ENCODE data around the gene MIB1. TPM values are rescaled to one million over a fixed set of nuclear protein-coding genes. Genes with fewer than 3 reads are reported as not detected.

The MIB1 gene
- polyA plus RNA-seq, 1 of the 3 experiments (the other 2 are of a cell fraction): 5.0 TPM

DNA sequence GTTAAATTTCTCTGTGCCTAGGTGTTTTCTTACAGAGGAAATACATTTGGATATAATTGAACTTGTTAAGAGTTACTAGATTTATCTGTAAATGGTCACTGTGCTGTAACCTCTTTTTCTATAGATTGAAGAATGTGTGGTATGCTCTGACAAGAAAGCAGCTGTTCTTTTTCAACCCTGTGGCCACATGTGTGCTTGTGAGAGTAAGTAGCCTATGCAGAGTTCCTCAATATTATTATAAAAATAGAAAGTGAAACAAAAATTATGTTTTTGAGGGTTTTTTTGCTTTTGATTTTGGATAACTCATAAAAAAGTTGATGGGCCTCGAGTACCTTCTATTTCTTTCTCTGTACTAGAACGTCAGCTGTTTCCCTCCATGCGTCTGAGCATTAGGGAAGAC, 112.4 kb downstream of the MIB1 start:
- no peaks in the 10 kb centered on the region for H3K9me3 ChIP-seq
- H3K4me1 ChIP-seq (ENCODE audit: control insufficient read depth in 1 of 2, insufficient read depth in 2 of 2, low read depth in 1 of 2, low read length in 1 of 2): no peaks in the 10 kb centered on the region; a peak in 1 of 4 replicates
- H4K20me1 ChIP-seq (ENCODE audit: insufficient read depth): no peaks in the 10 kb centered on the region
- no peak overlapping the region for H3K4me3 ChIP-seq (ENCODE audit: low read depth in 2 of 2, low read length in 1 of 2)
- TF ChIP-seq FOXJ3 (CRISPR knock-in tag; IDR thresholded peaks at IDR 0.05): no peak
- no peak for TF ChIP-seq TEAD4 (IDR thresholded peaks at IDR 0.05; ENCODE audit: borderline replicate concordance, insufficient read depth)
- no peaks in the 10 kb centered on the region for H3K27me3 ChIP-seq (ENCODE audit: insufficient read depth)
- no peak overlapping the region for H3K4me2 ChIP-seq
- no peaks in the 10 kb centered on the region for H3K9me2 ChIP-seq
- no peak overlapping the region; a peak in 1 of 4 replicates for H3K27ac ChIP-seq (ENCODE audit: low read depth in 2 of 2, low read length in 1 of 2)
- DNase-seq: no peak
- H3K79me2 ChIP-seq (ENCODE audit: insufficient read depth): peaks cover 5% of the 10 kb centered on the region; the same call in 1 of the 2 replicates
- no peak overlapping the region for H2AFZ ChIP-seq (ENCODE audit: low read depth)
- H3K36me3 ChIP-seq (replicated peaks in 1 of 2; ENCODE audit: control insufficient read depth in 1 of 2, insufficient read depth in 2 of 2, low read length in 1 of 2): peaks cover 40 to 43% of the 10 kb centered on the region in 2 experiments
- CTCF ChIA-PET: interaction anchor here (0.7 to 1.2 kb wide), 3 partner anchors 20 to 364 kb away, joined by 3 to 4 read pairs (median 4); no protein-coding TSS in a partner anchor
- WGBS (ENCODE audit: low lambda C conversion rate): 96% methylated on average over 3 of the region's 3 CpGs
- POLR2A ChIA-PET: no interaction called here
- peaks cover 6% of the 10 kb centered on the region for H3F3A ChIP-seq (replicated peaks; ENCODE audit: insufficient read depth)
- H3K9ac ChIP-seq: no peak overlapping the region

DNA sequence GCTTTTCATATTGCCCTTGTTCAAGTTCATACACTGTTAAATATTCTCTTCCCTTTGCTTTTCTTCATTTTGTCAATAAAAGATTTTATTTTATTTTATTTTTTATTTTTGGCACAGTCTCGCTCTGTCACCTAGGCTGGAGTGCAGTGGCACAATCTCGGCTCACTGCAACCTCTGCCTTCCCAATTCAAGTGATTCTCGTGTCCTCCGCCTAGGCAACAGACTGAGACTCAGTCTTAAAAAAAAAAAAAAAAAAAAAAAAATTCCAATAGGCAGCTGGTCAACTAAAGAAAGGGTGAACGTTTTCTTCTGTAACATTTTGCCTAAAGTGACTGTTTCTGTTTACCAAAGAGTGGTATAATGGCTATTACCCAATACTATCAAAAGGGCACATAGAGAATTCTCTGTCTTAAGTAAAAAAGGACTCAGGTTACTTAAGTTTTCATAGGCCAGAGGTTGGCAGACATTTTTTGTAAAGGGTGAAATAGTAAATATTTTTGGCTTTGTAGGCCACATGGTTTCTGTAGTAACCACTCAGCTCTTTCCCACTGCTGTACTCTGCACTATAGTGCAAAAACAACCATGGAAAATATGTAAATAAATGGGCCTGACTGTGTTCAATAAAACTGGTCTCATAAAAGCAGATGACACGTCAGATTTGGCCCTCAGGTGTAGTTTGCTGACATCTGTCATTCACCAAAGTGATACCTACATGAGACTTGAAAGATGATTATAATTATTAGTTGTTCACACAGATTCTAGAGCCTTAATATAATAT, 113.4 kb downstream of the MIB1 start:
- Histone ChIP-seq H3K27me3 (ENCODE audit: insufficient read depth) (no peaks in the 10 kb centered on the region), H3K9me3 (no peaks in the 10 kb centered on the region), H3K36me3 (replicated peaks in 1 of 2; ENCODE audit: control insufficient read depth in 1 of 2, insufficient read depth in 2 of 2, low read length in 1 of 2) (peaks cover 43 to 52% of the 10 kb centered on the region in 2 experiments), H3K79me2 (ENCODE audit: insufficient read depth) (peaks cover 5% of the 10 kb centered on the region; the same call in 1 of the 2 replicates), H3K9ac (no peak overlapping the region), H3K4me2 (no peak overlapping the region), H3K4me3 (ENCODE audit: low read depth in 2 of 2, low read length in 1 of 2) (no peak overlapping the region), H4K20me1 (ENCODE audit: insufficient read depth) (no peaks in the 10 kb centered on the region), H3K27ac (ENCODE audit: low read depth in 2 of 2, low read length in 1 of 2) (no peak overlapping the region), H3F3A (replicated peaks; ENCODE audit: insufficient read depth) (peaks cover 5% of the 10 kb centered on the region), H3K4me1 (ENCODE audit: control insufficient read depth in 1 of 2, insufficient read depth in 2 of 2, low read depth in 1 of 2, low read length in 1 of 2) (no peaks in the 10 kb centered on the region; a peak in 1 of 4 replicates), H2AFZ (ENCODE audit: low read depth) (no peak overlapping the region), H3K9me2 (no peaks in the 10 kb centered on the region)
- TF ChIP-seq RCOR1 (IDR thresholded peaks at IDR 0.05; ENCODE audit: low read length): no peak
- TF ChIP-seq ELF1 (IDR thresholded peaks at IDR 0.05): no peak
- TF ChIP-seq JUND (IDR thresholded peaks at IDR 0.05): no peak
- TF ChIP-seq, protein P1, sequence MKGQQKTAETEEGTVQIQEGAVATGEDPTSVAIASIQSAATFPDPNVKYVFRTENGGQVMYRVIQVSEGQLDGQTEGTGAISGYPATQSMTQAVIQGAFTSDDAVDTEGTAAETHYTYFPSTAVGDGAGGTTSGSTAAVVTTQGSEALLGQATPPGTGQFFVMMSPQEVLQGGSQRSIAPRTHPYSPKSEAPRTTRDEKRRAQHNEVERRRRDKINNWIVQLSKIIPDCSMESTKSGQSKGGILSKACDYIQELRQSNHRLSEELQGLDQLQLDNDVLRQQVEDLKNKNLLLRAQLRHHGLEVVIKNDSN (IDR thresholded peaks at IDR 0.05; ENCODE audit: borderline replicate concordance, low read depth): no peak
- no peak for TF ChIP-seq SIN3A (IDR thresholded peaks at IDR 0.05; ENCODE audit: borderline replicate concordance, low read depth, low read length)
- TF ChIP-seq, protein P2, sequence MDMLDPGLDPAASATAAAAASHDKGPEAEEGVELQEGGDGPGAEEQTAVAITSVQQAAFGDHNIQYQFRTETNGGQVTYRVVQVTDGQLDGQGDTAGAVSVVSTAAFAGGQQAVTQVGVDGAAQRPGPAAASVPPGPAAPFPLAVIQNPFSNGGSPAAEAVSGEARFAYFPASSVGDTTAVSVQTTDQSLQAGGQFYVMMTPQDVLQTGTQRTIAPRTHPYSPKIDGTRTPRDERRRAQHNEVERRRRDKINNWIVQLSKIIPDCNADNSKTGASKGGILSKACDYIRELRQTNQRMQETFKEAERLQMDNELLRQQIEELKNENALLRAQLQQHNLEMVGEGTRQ (IDR thresholded peaks at IDR 0.05; ENCODE audit: borderline replicate concordance, low read depth, low read length): no peak
- TF ChIP-seq NFIC (IDR thresholded peaks at IDR 0.05; ENCODE audit: borderline replicate concordance): no peak
- no peak for TF ChIP-seq NRF1 (IDR thresholded peaks at IDR 0.05; ENCODE audit: low read depth, low read length)
- TF ChIP-seq YY1 (IDR thresholded peaks at IDR 0.05; ENCODE audit: low read depth): no peak
- TF ChIP-seq, protein P3, sequence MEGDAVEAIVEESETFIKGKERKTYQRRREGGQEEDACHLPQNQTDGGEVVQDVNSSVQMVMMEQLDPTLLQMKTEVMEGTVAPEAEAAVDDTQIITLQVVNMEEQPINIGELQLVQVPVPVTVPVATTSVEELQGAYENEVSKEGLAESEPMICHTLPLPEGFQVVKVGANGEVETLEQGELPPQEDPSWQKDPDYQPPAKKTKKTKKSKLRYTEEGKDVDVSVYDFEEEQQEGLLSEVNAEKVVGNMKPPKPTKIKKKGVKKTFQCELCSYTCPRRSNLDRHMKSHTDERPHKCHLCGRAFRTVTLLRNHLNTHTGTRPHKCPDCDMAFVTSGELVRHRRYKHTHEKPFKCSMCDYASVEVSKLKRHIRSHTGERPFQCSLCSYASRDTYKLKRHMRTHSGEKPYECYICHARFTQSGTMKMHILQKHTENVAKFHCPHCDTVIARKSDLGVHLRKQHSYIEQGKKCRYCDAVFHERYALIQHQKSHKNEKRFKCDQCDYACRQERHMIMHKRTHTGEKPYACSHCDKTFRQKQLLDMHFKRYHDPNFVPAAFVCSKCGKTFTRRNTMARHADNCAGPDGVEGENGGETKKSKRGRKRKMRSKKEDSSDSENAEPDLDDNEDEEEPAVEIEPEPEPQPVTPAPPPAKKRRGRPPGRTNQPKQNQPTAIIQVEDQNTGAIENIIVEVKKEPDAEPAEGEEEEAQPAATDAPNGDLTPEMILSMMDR (IDR thresholded peaks at IDR 0.05): no peak
- TF ChIP-seq, protein P4, sequence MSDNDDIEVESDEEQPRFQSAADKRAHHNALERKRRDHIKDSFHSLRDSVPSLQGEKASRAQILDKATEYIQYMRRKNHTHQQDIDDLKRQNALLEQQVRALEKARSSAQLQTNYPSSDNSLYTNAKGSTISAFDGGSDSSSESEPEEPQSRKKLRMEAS (IDR thresholded peaks at IDR 0.05; ENCODE audit: low read depth): no peak
- no peak for TF ChIP-seq RXRA (IDR thresholded peaks at IDR 0.05; ENCODE audit: borderline replicate concordance, low read depth)
- TF ChIP-seq TAF1 (IDR thresholded peaks at IDR 0.05; ENCODE audit: borderline replicate concordance, low read depth, low read length): no peak
- TF ChIP-seq FOXM1 (IDR thresholded peaks at IDR 0.05; ENCODE audit: low read depth): no peak
- TF ChIP-seq, protein P5, sequence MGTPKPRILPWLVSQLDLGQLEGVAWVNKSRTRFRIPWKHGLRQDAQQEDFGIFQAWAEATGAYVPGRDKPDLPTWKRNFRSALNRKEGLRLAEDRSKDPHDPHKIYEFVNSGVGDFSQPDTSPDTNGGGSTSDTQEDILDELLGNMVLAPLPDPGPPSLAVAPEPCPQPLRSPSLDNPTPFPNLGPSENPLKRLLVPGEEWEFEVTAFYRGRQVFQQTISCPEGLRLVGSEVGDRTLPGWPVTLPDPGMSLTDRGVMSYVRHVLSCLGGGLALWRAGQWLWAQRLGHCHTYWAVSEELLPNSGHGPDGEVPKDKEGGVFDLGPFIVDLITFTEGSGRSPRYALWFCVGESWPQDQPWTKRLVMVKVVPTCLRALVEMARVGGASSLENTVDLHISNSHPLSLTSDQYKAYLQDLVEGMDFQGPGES (IDR thresholded peaks at IDR 0.05; ENCODE audit: low read depth, low read length): no peak
- WGBS (ENCODE audit: low lambda C conversion rate): 95% methylated on average over 6 of the region's 6 CpGs
- CTCF ChIA-PET: interaction anchor here (0.7 to 1.1 kb wide), 3 partner anchors 21 to 365 kb away, joined by 3 to 4 read pairs (median 3); no protein-coding TSS in a partner anchor
- DNase-seq: no peak
- POLR2A ChIA-PET: no interaction called here
